Epithelial cell of esophagus (primary cell): Measurements from ENCODE around the gene NF2.

Experiments used
- DNase-seq: peaks from one replicate; pipeline ENCODE4 v3.0.0; 2010; ENCODE audit warnings: low read depth
- H3K4me3 ChIP-seq: 2 replicates; pipeline ENCODE4 v1.5.1; 2011; ENCODE audit warnings: mild to moderate bottlenecking, low read length, control low read depth
- TF ChIP-seq, protein P1 (sequence below): IDR thresholded peaks from 2 replicates; pipeline ENCODE4 v1.5.1; 2011; ENCODE audit warnings: low read depth, mild to moderate bottlenecking, low read length, control low read depth, inconsistent platforms; ENCODE audit not compliant: insufficient read depth; ENCODE audit errors: missing control alignments

The NF2 gene

DNA sequence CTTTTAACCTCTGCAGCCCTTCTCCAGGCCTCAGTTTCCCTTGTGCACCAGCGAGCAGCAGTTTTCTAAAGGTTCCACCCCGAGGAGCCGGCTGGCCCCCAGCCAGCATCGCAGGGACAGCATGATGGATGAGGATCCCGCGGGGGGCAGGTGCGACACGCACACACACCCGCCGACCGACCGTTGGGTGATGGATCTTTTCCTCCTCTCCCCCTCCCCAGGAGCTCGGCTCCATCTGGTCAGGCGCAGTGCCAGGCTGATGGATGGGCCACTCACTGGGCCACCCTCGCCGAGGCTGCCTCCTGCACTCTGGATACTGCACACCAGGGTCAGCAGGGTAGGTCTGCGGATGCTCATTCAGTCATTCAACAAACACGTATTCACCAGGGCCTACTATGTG, 103.6 kb downstream of the NF2 start:
- DNase-seq, result no peak
- TF ChIP-seq, protein P1, sequence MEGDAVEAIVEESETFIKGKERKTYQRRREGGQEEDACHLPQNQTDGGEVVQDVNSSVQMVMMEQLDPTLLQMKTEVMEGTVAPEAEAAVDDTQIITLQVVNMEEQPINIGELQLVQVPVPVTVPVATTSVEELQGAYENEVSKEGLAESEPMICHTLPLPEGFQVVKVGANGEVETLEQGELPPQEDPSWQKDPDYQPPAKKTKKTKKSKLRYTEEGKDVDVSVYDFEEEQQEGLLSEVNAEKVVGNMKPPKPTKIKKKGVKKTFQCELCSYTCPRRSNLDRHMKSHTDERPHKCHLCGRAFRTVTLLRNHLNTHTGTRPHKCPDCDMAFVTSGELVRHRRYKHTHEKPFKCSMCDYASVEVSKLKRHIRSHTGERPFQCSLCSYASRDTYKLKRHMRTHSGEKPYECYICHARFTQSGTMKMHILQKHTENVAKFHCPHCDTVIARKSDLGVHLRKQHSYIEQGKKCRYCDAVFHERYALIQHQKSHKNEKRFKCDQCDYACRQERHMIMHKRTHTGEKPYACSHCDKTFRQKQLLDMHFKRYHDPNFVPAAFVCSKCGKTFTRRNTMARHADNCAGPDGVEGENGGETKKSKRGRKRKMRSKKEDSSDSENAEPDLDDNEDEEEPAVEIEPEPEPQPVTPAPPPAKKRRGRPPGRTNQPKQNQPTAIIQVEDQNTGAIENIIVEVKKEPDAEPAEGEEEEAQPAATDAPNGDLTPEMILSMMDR, result no peak
- no peak overlapping the region for H3K4me3 ChIP-seq

DNA sequence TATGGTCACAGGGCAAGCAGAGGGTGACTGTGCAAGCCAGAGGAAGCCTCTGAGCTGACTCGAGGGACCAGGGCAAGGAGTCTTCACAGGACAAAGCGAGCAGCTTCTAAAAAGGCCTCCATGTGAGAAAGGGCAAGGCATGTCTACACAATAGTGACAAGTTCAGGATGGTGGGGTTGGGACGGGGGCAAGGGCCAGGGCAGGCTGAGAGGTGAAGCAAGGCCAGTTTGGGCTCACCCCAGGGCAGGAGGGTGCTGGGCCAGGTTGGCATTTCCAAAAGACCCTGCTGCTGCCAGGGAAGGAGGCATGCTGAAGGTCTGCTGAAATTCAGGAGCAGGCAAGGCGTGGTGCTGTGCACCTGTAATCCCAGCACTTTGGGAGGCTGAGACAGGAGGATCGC, 104.0 kb downstream of the NF2 start:
- no peak for DNase-seq
- TF ChIP-seq, protein P1, result no peak
- H3K4me3 ChIP-seq, result no peak overlapping the region

DNA sequence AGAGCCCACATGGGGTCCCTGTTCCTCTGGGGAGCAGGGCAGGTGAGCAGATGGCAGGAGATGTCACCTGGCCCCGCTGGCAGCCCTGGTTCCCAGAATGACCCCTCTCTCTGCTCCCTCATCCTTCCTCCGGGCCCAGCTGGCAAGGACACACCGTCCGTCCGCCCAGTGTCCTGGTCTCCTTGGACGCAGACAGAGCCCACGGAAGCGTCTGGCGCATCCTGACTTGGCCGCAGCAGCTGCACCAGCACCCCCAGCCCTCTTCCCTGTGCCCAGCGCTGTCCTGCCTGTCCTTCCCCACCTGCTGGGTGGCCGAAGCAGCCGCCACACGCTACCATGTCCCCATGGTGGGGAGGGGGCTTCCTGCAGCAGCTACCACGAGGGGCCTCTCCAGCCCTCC, 106.8 kb downstream of the NF2 start:
- no peak for DNase-seq
- TF ChIP-seq, protein P1, result no peak
- no peak overlapping the region for H3K4me3 ChIP-seq

DNA sequence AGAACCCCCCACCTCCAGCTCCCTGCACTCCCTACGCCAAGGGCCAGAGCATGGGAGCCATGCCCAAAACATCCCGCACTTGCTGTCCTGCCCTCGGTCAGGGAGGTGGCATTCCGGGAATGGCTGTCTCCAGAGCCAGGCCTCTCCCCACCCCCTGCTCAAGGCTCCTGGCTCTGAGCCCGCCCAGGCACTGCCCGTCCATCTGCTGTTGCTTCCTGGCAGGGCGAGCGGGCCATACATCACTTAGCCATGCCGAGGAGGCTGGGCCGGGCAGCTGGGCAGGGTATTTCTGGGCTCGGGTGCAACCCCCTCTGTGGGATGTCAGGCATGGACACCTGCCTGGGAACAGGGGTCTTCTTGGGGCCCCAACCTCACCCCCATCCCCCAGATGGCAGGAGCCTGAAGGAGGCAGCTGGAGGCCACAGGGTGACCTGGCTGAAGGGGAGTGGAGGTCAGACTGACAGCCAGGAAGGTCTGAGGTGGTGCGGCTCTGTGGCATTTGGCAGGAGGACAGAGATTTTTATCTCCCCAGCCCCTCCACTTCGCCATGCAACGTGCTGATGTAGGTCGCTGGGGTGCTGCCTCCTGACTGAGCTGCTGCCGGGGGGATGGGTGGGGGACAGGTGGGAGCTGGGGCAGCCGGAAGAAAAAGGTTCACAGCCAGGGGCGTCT, 107.6 kb downstream of the NF2 start:
- no peak for DNase-seq
- TF ChIP-seq, protein P1, result no peak

DNA sequence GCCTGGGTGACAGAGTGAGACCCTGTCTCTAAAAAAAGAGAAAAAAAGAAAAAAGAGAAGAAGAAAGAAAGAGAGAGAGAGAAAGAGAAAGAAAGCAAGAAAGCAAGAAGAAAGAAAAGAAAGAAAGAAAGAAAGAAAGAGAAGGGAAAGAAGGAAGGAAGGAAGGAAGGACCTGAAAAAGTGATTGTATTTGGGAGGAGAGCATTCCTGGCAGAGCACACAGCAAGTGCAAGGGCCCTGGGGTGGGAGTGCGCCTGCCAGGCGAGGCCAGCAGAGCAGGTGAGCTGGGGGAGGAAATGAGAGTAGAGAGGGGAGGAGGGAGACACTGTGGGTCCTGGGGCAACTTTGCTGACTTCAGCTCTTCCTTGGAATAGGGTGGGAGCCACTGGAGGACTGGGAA, 108.7 kb downstream of the NF2 start:
- no peak overlapping the region for H3K4me3 ChIP-seq
- no peak for DNase-seq
- TF ChIP-seq, protein P1, result no peak

More for the DNA sequence above, 107.6 kb downstream of the NF2 start:
- H3K4me3 ChIP-seq, result no peak overlapping the region

DNA sequence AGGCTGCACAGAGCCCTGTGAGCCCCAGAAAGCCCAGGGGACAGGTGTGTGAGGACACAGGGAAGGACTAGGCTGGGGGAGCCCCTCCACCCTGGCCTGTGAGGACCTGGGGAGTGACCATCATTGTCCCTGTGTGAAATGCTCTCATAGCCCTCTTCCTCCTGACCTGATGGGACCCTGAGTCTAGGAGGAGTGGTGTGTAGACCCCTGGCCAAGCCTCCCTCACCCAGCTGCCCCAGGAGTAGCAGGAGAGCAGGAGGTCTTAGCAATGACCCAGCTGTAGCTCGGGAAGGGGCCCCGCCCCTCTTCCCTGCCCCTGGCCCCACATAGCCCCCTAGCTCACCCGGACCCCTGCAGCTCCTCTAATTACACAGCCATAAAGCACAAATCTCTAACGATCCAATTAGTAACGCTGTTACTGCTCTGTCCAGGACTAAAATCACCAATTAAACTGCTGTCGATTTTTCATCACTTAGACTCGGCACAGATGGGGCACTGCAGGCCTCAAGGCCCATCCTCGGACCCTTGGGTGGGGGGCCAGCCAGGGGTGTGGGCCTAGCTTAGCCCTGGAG, 109.8 kb downstream of the NF2 start:
- TF ChIP-seq, protein P1, result no peak
- no peak for DNase-seq
- no peak overlapping the region for H3K4me3 ChIP-seq

DNA sequence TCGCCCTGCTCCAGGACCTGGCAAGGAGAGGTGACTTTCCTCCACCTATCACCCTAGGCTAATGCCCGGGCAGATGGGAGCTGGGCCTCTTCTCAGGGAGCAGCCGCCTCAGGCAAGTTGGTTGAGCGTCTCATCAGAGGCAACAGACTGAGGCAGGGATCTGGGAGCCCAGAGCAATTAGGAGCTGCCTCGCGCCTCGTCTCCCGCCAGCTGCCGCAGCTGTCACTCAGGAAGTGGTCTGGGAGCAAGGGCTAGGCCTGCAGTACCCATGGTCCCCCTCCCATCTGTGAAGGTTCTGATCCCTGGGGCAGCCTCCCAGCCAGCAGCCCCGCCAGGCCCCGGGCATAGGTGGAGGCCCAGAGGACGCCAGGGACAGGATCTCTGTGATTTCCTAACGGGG, 111.8 kb downstream of the NF2 start:
- no peak for DNase-seq
- TF ChIP-seq, protein P1, result no peak
- no peak overlapping the region for H3K4me3 ChIP-seq
